Kidney epithelial cell (primary cell): ENCODE data around the gene RNF7. TPM values are rescaled to one million over a fixed set of nuclear protein-coding genes. Genes with fewer than 3 reads are reported as not detected.

Source experiments
- DNase-seq: peaks from one replicate; pipeline ENCODE4 v3.0.0-alpha.2; 2010; ENCODE audit warnings: low read depth
- H3K27me3 ChIP-seq: 2 replicates; pipeline ENCODE4 v1.6.0; 2011; ENCODE audit warnings: low read length; ENCODE audit not compliant: control insufficient read depth, insufficient read depth
- H3K36me3 ChIP-seq: 2 replicates; pipeline ENCODE4 v1.5.1; 2011; ENCODE audit warnings: low read length; ENCODE audit not compliant: control insufficient read depth, insufficient read depth
- H3K4me3 ChIP-seq: 2 replicates; pipeline ENCODE4 v1.5.1; 2011; ENCODE audit warnings: low read depth, mild to moderate bottlenecking, control low read depth, low read length
- CTCF ChIP-seq: IDR thresholded peaks from 2 replicates; pipeline ENCODE4 v1.5.1; 2011; ENCODE audit warnings: mild to moderate bottlenecking, moderate library complexity, low read length, control low read depth, inconsistent platforms; ENCODE audit not compliant: insufficient read depth, poor library complexity, severe bottlenecking
- total RNA-seq: library from RNA; depleted of rRNA; stranded (reverse); fragments of >200 nt; gene quantifications from 2 replicates; pipeline ENCODE4 v1.2.3, GENCODE V29; 2015

Gene RNF7
- total RNA-seq, 1 donor from 2014 or later, result 174 TPM

GRCh38 chr3:141726483-141726882 is 11.6 kb upstream of the RNF7 start:
- no peak for TF ChIP-seq CTCF
- DNase-seq, result no peak
- Histone ChIP-seq H3K36me3 (no peaks in the 10 kb centered on the region), H3K27me3 (no peaks in the 10 kb centered on the region), H3K4me3 (no peak overlapping the region)

GRCh38 chr3:141728355-141728892 is 9.7 kb upstream of the RNF7 start:
- no peak for TF ChIP-seq CTCF
- H3K27me3 ChIP-seq, result no peaks in the 10 kb centered on the region
- no peak for DNase-seq
- no peak overlapping the region for H3K4me3 ChIP-seq
- H3K36me3 ChIP-seq, result no peaks in the 10 kb centered on the region

GRCh38 chr3:141729240-141729639 is 8.9 kb upstream of the RNF7 start:
- no peaks in the 10 kb centered on the region for H3K36me3 ChIP-seq

GRCh38 chr3:141735176-141735575 is 2.9 kb upstream of the RNF7 start:
- Histone ChIP-seq H3K4me3 (no peak overlapping the region), H3K27me3 (no peaks in the 10 kb centered on the region), H3K36me3 (no peaks in the 10 kb centered on the region)
- DNase-seq, result no peak
- no peak for TF ChIP-seq CTCF

More at GRCh38 chr3:141729240-141729639, 8.9 kb upstream of the RNF7 start:
- no peak for TF ChIP-seq CTCF
- Histone ChIP-seq H3K27me3 (no peaks in the 10 kb centered on the region), H3K4me3 (no peak overlapping the region)
- no peak for DNase-seq

- no peaks in the 10 kb centered on the region for H3K27me3 ChIP-seq
- DNase-seq, result no peak
- no peak for TF ChIP-seq CTCF
- no peaks in the 10 kb centered on the region for H3K36me3 ChIP-seq
- H3K4me3 ChIP-seq, result no peak overlapping the region
Measured at GRCh38 chr3:141735770-141736465, 2.2 kb upstream of the RNF7 start.

- TF ChIP-seq CTCF, result no peak
- Histone ChIP-seq H3K27me3 (no peaks in the 10 kb centered on the region), H3K4me3 (no peak overlapping the region), H3K36me3 (no peaks in the 10 kb centered on the region)
- no peak for DNase-seq
Measured at GRCh38 chr3:141737093-141737492, 1.0 kb upstream of the RNF7 start.
